Stomach (tissue), 9 donors: ENCODE data around the gene HDAC9. TPM values are rescaled to one million over a fixed set of nuclear protein-coding genes. Genes with fewer than 3 reads are reported as not detected.

Experiments
- DNase-seq, 2 donors: peaks; one replicate each; pipeline versions ENCODE4 v3.0.0 to v3.0.0-alpha.2; 2013 to 2019
- H3K27ac ChIP-seq, 5 donors: fragments of 200-600 bp in 4 of 5; sonication (generic) in 4 of 5; one replicate each; pipeline ENCODE4 v1.5.1; 2013 to 2019; ENCODE audit warnings: mild to moderate bottlenecking in 1 of 5, moderate library complexity in 1 of 5
- H3K27me3 ChIP-seq, 3 donors: fragments of 200-600 bp; sonication (generic); one replicate each; pipeline ENCODE4 v1.5.1; 2017 to 2019; ENCODE audit warnings: mixed run types in 1 of 3
- H3K36me3 ChIP-seq, 4 donors: fragments of 200-600 bp; sonication (generic); 1 replicate in 3 of 4; 2 replicates in 1 of 4; pipeline ENCODE4 v1.5.1; 2016 to 2019
- H3K4me1 ChIP-seq, 4 donors: fragments of 200-600 bp; sonication (generic); one replicate each; pipeline ENCODE4 v1.5.1; 2016 to 2019
- H3K4me3 ChIP-seq, 4 donors: fragments of 200-600 bp; sonication (generic) in 3 of 4; one replicate each; pipeline ENCODE4 v1.5.1; 2016 to 2019; ENCODE audit warnings: mild to moderate bottlenecking in 1 of 4
- H3K9me3 ChIP-seq, 4 donors: fragments of 200-600 bp; sonication (generic); one replicate each; pipeline ENCODE4 v1.5.1; 2016 to 2019
- EP300 ChIP-seq: sonication (generic); formaldehyde crosslinking; IDR thresholded peaks from one replicate; pipeline ENCODE4 v1.6.1; 2017; ENCODE audit warnings: antibody characterized with exemption
- POLR2A ChIP-seq, 4 donors: fragments of 450-650 bp; IDR thresholded peaks; one replicate each; pipeline ENCODE4 v1.6.1; 2016; ENCODE audit warnings: antibody characterized with exemption in 4 of 4, control low read depth in 2 of 4, mild to moderate bottlenecking in 1 of 4, moderate library complexity in 1 of 4
- POLR2AphosphoS5 ChIP-seq, 3 donors: sonication (generic); formaldehyde crosslinking; IDR thresholded peaks; one replicate each; pipeline ENCODE4 v1.6.1; 2016; ENCODE audit warnings: antibody characterized with exemption in 3 of 3
- WGBS, 5 donors: extraction: QIAGEN DNeasy Blood & Tissue Kit in 3 of 5; methylation state at CpG; one replicate each; pipeline versions ENCODE4 v1.1.5 to v1.1.7; 2013 to 2018; 5-methylcytosine and 5-hydroxymethylcytosine counted together
- intact Hi-C: fragments of 100-400 bp; cut with DNase I; formaldehyde crosslinking; loops from one replicate; pipeline ENCODE4 v1.15.1; 2023; ENCODE audit warnings: low total_unique reads
- polyA plus RNA-seq, 3 donors: library from polyadenylated mRNA; stranded (reverse); fragments of 200-250 nt; gene quantifications; one replicate each; pipeline ENCODE4 v1.2.3, GENCODE V29; 2013
- total RNA-seq, 5 donors: library from RNA; depleted of rRNA; stranded (reverse); fragments of >200 nt; gene quantifications; one replicate each; pipeline versions ENCODE4 v1.1.0 to v1.2.3, GENCODE V29; 2014 to 2016
- TF ChIP-seq, protein P1 (sequence below), 7 experiments: fragments of 450-650 bp in 4 of 7; fragments of 200-600 bp in 3 of 7; sonication (generic) in 3 of 7; IDR thresholded peaks; one replicate each; pipeline ENCODE4 v1.5.1; 2016 to 2019; ENCODE audit warnings: antibody characterized with exemption in 7 of 7, control low read depth in 2 of 7, mild to moderate bottlenecking in 1 of 7
- donor health status: healthy with polysubstance abuse.
- donor health status: Bipolar disorder and iron deficiency.
- donor health status: healthy.

HDAC9 gene
- total and polyA plus RNA-seq, 8 donors = 1.4 to 60.0 (median 9.8) TPM

- TF ChIP-seq, protein P1, sequence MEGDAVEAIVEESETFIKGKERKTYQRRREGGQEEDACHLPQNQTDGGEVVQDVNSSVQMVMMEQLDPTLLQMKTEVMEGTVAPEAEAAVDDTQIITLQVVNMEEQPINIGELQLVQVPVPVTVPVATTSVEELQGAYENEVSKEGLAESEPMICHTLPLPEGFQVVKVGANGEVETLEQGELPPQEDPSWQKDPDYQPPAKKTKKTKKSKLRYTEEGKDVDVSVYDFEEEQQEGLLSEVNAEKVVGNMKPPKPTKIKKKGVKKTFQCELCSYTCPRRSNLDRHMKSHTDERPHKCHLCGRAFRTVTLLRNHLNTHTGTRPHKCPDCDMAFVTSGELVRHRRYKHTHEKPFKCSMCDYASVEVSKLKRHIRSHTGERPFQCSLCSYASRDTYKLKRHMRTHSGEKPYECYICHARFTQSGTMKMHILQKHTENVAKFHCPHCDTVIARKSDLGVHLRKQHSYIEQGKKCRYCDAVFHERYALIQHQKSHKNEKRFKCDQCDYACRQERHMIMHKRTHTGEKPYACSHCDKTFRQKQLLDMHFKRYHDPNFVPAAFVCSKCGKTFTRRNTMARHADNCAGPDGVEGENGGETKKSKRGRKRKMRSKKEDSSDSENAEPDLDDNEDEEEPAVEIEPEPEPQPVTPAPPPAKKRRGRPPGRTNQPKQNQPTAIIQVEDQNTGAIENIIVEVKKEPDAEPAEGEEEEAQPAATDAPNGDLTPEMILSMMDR (IDR thresholded peaks at IDR 0.05) = no peak
- TF ChIP-seq POLR2AphosphoS5 (IDR thresholded peaks at IDR 0.05) (no peak), POLR2A (IDR thresholded peaks at IDR 0.05) (no peak), EP300 (no peak)
- 54 to 71% (median 67%) methylated on average over 3 of the region's 3 CpGs for WGBS, 5 donors
- Histone ChIP-seq H3K36me3 (no peaks in the 10 kb centered on the region), H3K27ac (peak overlapping the region in 1 of 5 donors; percentile 3), H3K4me1 (peaks cover 0 to 5% (median 0%) of the 10 kb centered on the region in 4 donors), H3K27me3 (no peaks in the 10 kb centered on the region), H3K4me3 (no peak overlapping the region), H3K9me3 (no peaks in the 10 kb centered on the region)
- DNase-seq = peak in 1 of 2 donors; percentile 49
- intact Hi-C loops = no loop called here
These were observed 334.3 kb downstream of the HDAC9 start for GRCh38 chr7:18829858-18830285.

GRCh38 chr7:18831419-18831818 lies 335.9 kb downstream of the HDAC9 start:
- Histone ChIP-seq H3K9me3 (no peaks in the 10 kb centered on the region), H3K4me3 (no peak overlapping the region), H3K36me3 (no peaks in the 10 kb centered on the region), H3K4me1 (peaks cover 0 to 8% (median 0%) of the 10 kb centered on the region in 4 donors), H3K27ac (no peak overlapping the region), H3K27me3 (no peaks in the 10 kb centered on the region)
- TF ChIP-seq POLR2A (IDR thresholded peaks at IDR 0.05) (no peak), EP300 (no peak), POLR2AphosphoS5 (IDR thresholded peaks at IDR 0.05) (no peak)
- TF ChIP-seq, protein P1 (IDR thresholded peaks at IDR 0.05) = no peak
- WGBS, 5 donors = 45 to 62% (median 55%) methylated on average over 4 of the region's 4 CpGs
- intact Hi-C loops = no loop called here
- peak in 1 of 2 donors; percentile 31 for DNase-seq

- 64 to 84% (median 76%) methylated on average over 2 of the region's 2 CpGs for WGBS, 5 donors
- H3K27me3 ChIP-seq = no peaks in the 10 kb centered on the region
- intact Hi-C loops = no loop called here
- no peak overlapping the region for H3K4me3 ChIP-seq
- DNase-seq = no peak
- peaks cover 0 to 8% (median 0%) of the 10 kb centered on the region in 4 donors for H3K4me1 ChIP-seq
- H3K27ac ChIP-seq = no peak overlapping the region
- no peaks in the 10 kb centered on the region for H3K9me3 ChIP-seq
- TF ChIP-seq POLR2AphosphoS5 (IDR thresholded peaks at IDR 0.05) (no peak), POLR2A (IDR thresholded peaks at IDR 0.05) (no peak)
- TF ChIP-seq, protein P1 (IDR thresholded peaks at IDR 0.05) = no peak
- H3K36me3 ChIP-seq = no peaks in the 10 kb centered on the region
These were observed 336.4 kb downstream of the HDAC9 start for GRCh38 chr7:18831943-18832342.

GRCh38 chr7:18834577-18834976 lies 339.0 kb downstream of the HDAC9 start:
- intact Hi-C loops = no loop called here
- TF ChIP-seq EP300 = no peak
- peak in 1 of 3 donors; percentile 65 for TF ChIP-seq POLR2AphosphoS5 (IDR thresholded peaks at IDR 0.05)
- peak in 1 of 2 donors; percentile 10 for DNase-seq
- no peak overlapping the region for H3K4me3 ChIP-seq
- H3K27ac ChIP-seq = peak overlapping the region in 1 of 5 donors; percentile 45
- peaks cover 0 to 7% (median 0%) of the 10 kb centered on the region in 4 donors for H3K4me1 ChIP-seq
- no peaks in the 10 kb centered on the region for H3K27me3 ChIP-seq
- no peaks in the 10 kb centered on the region for H3K9me3 ChIP-seq
- H3K36me3 ChIP-seq = no peaks in the 10 kb centered on the region
- WGBS, 5 donors = 67 to 84% (median 81%) methylated on average over 8 of the region's 8 CpGs

- no peak for DNase-seq
- intact Hi-C loops = no loop called here
- no peak for TF ChIP-seq EP300
- no peak for TF ChIP-seq POLR2A (IDR thresholded peaks at IDR 0.05)
- TF ChIP-seq, protein P1 (IDR thresholded peaks at IDR 0.05) = no peak
- no peak for TF ChIP-seq POLR2AphosphoS5 (IDR thresholded peaks at IDR 0.05)
- Histone ChIP-seq H3K4me3 (no peak overlapping the region), H3K9me3 (no peaks in the 10 kb centered on the region), H3K27me3 (no peaks in the 10 kb centered on the region), H3K27ac (peak overlapping the region in 1 of 5 donors; percentile 45), H3K4me1 (peaks cover 0 to 4% (median 0%) of the 10 kb centered on the region in 4 donors), H3K36me3 (no peaks in the 10 kb centered on the region)
- WGBS, 5 donors = 54 to 76% (median 71%) methylated on average over 7 of the region's 7 CpGs
These were observed 339.6 kb downstream of the HDAC9 start for GRCh38 chr7:18835001-18835690.
